ENCODE measurements around the gene LMBR1.

The LMBR1 gene

GRCh38 chr7:156659203-156659602 lies 233.8 kb downstream of the LMBR1 start:
- no peak for DNase-seq (ENCODE audit: low read depth)

DNA sequence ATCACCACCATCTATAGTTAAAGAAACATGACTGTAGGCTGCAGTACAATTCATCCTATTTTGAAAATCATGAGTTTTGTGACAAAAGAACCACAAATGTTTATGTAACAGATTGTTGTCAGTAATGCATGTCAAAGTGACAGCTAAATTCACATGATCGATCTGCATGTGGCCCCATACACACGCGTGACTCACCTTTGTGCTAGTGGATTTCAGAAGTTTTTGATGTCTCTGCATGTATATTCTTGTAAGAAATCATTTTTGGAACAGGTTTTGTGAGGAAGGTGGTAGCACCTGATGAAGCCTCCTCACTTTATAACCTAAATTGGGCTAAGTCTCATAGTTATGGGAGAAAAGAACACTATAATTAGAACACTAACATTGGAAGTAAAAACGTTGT lies 235.3 kb downstream of the LMBR1 start:
- no peak overlapping the region for H3K4me3 ChIP-seq (ENCODE audit: low read length)
- no peak for TF ChIP-seq CTCF (IDR thresholded peaks at IDR 0.05; ENCODE audit: insufficient read depth, low read depth, low read length, missing control alignments)
- peak; percentile 55 for DNase-seq (ENCODE audit: low read depth)

More at GRCh38 chr7:156659203-156659602, 233.8 kb downstream of the LMBR1 start:
- no peak for TF ChIP-seq CTCF (IDR thresholded peaks at IDR 0.05; ENCODE audit: insufficient read depth, low read depth, low read length, missing control alignments)
- no peak overlapping the region for H3K4me3 ChIP-seq (ENCODE audit: low read length)

DNA sequence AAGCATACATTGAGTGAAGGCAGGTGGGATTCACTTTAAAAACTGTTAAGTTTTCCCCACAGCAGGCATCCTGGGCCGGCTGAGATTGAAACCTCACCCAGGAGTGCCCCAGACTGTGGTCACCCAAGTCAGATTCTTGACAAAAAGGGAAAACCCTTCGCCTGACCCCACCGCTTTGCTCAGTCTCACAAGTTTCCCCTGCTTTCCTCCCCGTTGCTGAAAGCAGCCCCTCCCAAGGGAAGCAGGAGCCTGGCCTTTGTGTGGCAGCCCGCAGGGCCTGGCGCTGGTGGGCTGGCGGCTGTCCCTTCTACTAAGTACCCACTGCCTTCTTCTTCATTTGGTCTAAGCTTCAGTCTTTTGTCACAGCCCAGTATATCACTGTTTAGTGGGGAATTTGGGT lies 236.4 kb downstream of the LMBR1 start:
- no peak for TF ChIP-seq CTCF (IDR thresholded peaks at IDR 0.05; ENCODE audit: insufficient read depth, low read depth, low read length, missing control alignments)
- DNase-seq (ENCODE audit: low read depth): no peak
- no peak overlapping the region for H3K4me3 ChIP-seq (ENCODE audit: low read length)

DNA sequence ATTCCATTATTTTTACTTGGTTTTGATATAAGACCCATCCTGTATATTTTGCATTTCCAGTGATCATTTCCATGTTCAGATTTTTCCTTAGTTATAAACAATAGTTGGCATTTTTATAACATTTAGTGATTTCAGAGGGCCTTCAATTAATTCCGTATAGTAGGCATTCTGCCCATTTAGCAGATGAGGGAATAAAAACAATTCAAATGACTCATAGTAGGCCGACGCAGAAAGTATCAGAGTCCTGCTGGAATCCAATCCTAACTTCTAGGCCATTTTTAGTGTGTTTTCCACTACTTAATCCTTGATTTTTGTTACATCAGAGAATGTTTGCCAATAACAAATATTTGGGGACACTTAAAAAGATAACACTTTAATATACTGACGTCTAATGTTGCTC lies 237.0 kb downstream of the LMBR1 start:
- H3K4me3 ChIP-seq (ENCODE audit: low read length): no peak overlapping the region
- no peak for DNase-seq (ENCODE audit: low read depth)
- no peak for TF ChIP-seq CTCF (IDR thresholded peaks at IDR 0.05; ENCODE audit: insufficient read depth, low read depth, low read length, missing control alignments)

GRCh38 chr7:156655251-156655650 lies 237.7 kb downstream of the LMBR1 start:
- TF ChIP-seq CTCF (IDR thresholded peaks at IDR 0.05; ENCODE audit: insufficient read depth, low read depth, low read length, missing control alignments): no peak
- DNase-seq (ENCODE audit: low read depth): no peak
- H3K4me3 ChIP-seq (ENCODE audit: low read length): no peak overlapping the region

GRCh38 chr7:156654511-156655234 lies 238.3 kb downstream of the LMBR1 start:
- no peak for DNase-seq (ENCODE audit: low read depth)
- TF ChIP-seq CTCF (IDR thresholded peaks at IDR 0.05; ENCODE audit: insufficient read depth, low read depth, low read length, missing control alignments): no peak
- no peak overlapping the region for H3K4me3 ChIP-seq (ENCODE audit: low read length)
